ENCODE results near the gene GAP43. TPM values are rescaled to one million over a fixed set of nuclear protein-coding genes. Genes with fewer than 3 reads are reported as not detected.
"Not testable (repeated sequence)": the region's sequence is repeated elsewhere in the genome, so short reads cannot be mapped to it uniquely, and the experiment has no call there.

GAP43 gene
- total RNA-seq, 1 donor from 2014 or later: 16.1 TPM

GRCh38 chr3:115728013-115728412 is 104.7 kb downstream of the GAP43 start:
- Mint-ChIP-seq H3K27me3 (ENCODE audit: unreplicated experiment) (no peaks in the 10 kb centered on the region), H3K9me3 (ENCODE audit: unreplicated experiment) (no peaks in the 10 kb centered on the region), H3K27ac (ENCODE audit: unreplicated experiment) (no peak overlapping the region), H3K4me3 (ENCODE audit: unreplicated experiment) (no peak overlapping the region), H3K4me1 (ENCODE audit: unreplicated experiment) (no peaks in the 10 kb centered on the region), H3K36me3 (ENCODE audit: low read depth, unreplicated experiment) (no peaks in the 10 kb centered on the region)
- DNase-seq (ENCODE audit: low spot score): no peak
- TF ChIP-seq, protein P1, sequence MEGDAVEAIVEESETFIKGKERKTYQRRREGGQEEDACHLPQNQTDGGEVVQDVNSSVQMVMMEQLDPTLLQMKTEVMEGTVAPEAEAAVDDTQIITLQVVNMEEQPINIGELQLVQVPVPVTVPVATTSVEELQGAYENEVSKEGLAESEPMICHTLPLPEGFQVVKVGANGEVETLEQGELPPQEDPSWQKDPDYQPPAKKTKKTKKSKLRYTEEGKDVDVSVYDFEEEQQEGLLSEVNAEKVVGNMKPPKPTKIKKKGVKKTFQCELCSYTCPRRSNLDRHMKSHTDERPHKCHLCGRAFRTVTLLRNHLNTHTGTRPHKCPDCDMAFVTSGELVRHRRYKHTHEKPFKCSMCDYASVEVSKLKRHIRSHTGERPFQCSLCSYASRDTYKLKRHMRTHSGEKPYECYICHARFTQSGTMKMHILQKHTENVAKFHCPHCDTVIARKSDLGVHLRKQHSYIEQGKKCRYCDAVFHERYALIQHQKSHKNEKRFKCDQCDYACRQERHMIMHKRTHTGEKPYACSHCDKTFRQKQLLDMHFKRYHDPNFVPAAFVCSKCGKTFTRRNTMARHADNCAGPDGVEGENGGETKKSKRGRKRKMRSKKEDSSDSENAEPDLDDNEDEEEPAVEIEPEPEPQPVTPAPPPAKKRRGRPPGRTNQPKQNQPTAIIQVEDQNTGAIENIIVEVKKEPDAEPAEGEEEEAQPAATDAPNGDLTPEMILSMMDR (IDR thresholded peaks at IDR 0.05; ENCODE audit: unreplicated experiment): no peak

GRCh38 chr3:115736341-115736740 is 113.0 kb downstream of the GAP43 start:
- H3K27me3 Mint-ChIP-seq (ENCODE audit: unreplicated experiment); DNase-seq (ENCODE audit: low spot score); H3K27ac Mint-ChIP-seq (ENCODE audit: unreplicated experiment); H3K36me3 Mint-ChIP-seq (ENCODE audit: low read depth, unreplicated experiment); H3K4me1 Mint-ChIP-seq (ENCODE audit: unreplicated experiment); H3K4me3 Mint-ChIP-seq (ENCODE audit: unreplicated experiment); H3K9me3 Mint-ChIP-seq (ENCODE audit: unreplicated experiment): not testable (repeated sequence)

DNA sequence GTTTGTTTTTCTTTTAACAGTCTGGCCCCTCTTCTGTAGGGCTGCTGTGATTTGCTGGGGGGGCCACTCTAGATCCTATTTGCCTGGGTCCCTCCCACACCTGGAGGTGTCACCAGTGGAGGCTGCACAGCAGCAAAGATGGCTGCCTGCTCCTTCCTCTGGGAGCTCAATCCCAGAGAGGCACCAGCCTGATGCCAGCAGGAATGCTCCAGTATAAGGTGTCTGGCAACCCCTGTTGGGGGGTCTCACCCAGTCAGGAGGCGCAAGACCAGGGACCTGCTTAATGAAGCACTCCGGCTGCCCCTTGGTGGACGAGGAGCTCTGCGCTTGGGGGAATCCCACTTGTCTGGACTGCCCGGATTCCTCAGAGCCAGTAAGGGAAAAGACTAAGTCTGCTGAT is 118.3 kb downstream of the GAP43 start:
- no peaks in the 10 kb centered on the region for H3K4me1 Mint-ChIP-seq (ENCODE audit: unreplicated experiment)
- DNase-seq (ENCODE audit: low spot score): no peak

DNA sequence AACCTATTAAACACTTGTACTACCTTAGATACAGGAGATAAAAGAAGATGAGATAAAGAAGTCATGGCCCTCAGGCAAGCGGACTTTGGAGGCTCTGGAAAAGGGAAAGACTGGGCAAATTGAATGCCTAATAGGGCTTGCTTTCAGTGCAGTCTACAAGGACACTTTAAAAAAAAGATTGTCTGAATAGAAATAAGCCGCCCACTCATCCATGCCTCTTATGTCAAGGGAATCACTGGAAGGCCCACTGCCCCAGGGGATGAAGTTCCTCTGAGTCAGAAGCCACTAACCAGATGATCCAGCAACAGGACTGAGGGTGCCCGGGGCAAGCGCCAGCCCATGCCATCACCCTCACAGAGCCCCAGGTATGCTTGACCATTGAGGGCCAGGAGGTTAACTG is 121.2 kb downstream of the GAP43 start:
- not testable (repeated sequence) for H3K4me3 Mint-ChIP-seq (ENCODE audit: unreplicated experiment); H3K27me3 Mint-ChIP-seq (ENCODE audit: unreplicated experiment); H3K27ac Mint-ChIP-seq (ENCODE audit: unreplicated experiment); H3K4me1 Mint-ChIP-seq (ENCODE audit: unreplicated experiment); DNase-seq (ENCODE audit: low spot score); H3K36me3 Mint-ChIP-seq (ENCODE audit: low read depth, unreplicated experiment); H3K9me3 Mint-ChIP-seq (ENCODE audit: unreplicated experiment)

More for the DNA sequence above, 118.3 kb downstream of the GAP43 start:
- H3K9me3 Mint-ChIP-seq (ENCODE audit: unreplicated experiment): no peaks in the 10 kb centered on the region
- H3K4me3 Mint-ChIP-seq (ENCODE audit: unreplicated experiment): no peak overlapping the region
- TF ChIP-seq, protein P1 (IDR thresholded peaks at IDR 0.05; ENCODE audit: unreplicated experiment): no peak
- H3K27ac Mint-ChIP-seq (ENCODE audit: unreplicated experiment): no peak overlapping the region
- no peaks in the 10 kb centered on the region for H3K27me3 Mint-ChIP-seq (ENCODE audit: unreplicated experiment)
- no peaks in the 10 kb centered on the region for H3K36me3 Mint-ChIP-seq (ENCODE audit: low read depth, unreplicated experiment)

- H3K27me3 Mint-ChIP-seq (ENCODE audit: unreplicated experiment); H3K4me1 Mint-ChIP-seq (ENCODE audit: unreplicated experiment); H3K36me3 Mint-ChIP-seq (ENCODE audit: low read depth, unreplicated experiment); H3K9me3 Mint-ChIP-seq (ENCODE audit: unreplicated experiment); DNase-seq (ENCODE audit: low spot score); H3K4me3 Mint-ChIP-seq (ENCODE audit: unreplicated experiment); H3K27ac Mint-ChIP-seq (ENCODE audit: unreplicated experiment): not testable (repeated sequence)
Measured at GRCh38 chr3:115752978-115753377, 129.7 kb downstream of the GAP43 start.

DNA sequence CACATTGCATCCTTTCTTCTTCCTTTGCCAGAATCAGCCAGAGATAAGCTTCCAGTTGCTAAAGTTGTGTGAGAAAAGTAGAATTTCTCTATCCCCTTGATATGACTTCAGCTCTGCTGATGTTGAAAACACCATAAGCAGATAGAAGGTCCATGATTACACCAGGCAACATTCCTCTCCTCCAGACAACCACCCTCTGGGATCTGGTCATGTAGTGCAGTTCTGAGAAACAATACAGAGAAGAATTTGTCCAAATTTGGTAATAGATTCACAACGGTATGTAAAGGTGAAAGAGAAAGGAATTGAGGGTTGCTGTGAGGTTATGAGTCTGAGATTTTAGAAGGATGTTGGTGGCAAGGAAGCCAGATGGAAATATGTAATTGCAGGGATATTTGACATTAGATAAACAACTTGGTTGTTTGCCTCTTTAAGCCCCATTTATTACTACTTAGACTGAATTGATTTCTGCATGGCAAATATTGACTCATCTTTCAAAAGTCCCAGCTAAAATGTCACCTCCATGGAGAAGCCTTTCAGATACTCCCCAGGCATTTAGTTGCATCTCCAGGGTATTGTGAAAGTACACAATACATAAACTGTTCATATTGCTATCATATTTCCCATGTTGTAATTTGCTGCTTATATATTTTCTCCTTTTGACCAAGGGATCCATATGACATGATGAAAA is 134.9 kb downstream of the GAP43 start:
- Mint-ChIP-seq H3K27me3 (ENCODE audit: unreplicated experiment) (peaks cover 1% of the 10 kb centered on the region), H3K36me3 (ENCODE audit: low read depth, unreplicated experiment) (no peaks in the 10 kb centered on the region), H3K4me1 (ENCODE audit: unreplicated experiment) (no peaks in the 10 kb centered on the region), H3K27ac (ENCODE audit: unreplicated experiment) (no peak overlapping the region), H3K9me3 (ENCODE audit: unreplicated experiment) (peaks cover 6% of the 10 kb centered on the region), H3K4me3 (ENCODE audit: unreplicated experiment) (no peak overlapping the region)
- no peak for DNase-seq (ENCODE audit: low spot score)
- TF ChIP-seq, protein P1 (IDR thresholded peaks at IDR 0.05; ENCODE audit: unreplicated experiment): no peak

All from endothelial cell (in vitro differentiated cells).